Stomach (tissue), 4 donors: ENCODE results near the gene SPATA33.

Experiments
- EP300 ChIP-seq: sonication (generic); formaldehyde crosslinking; IDR thresholded peaks from one replicate; pipeline ENCODE4 v1.6.1; 2017; ENCODE audit warnings: antibody characterized with exemption
- POLR2A ChIP-seq, 4 donors: fragments of 450-650 bp; IDR thresholded peaks; one replicate each; pipeline ENCODE4 v1.6.1; 2016; ENCODE audit warnings: antibody characterized with exemption in 4 of 4, control low read depth in 2 of 4, mild to moderate bottlenecking in 1 of 4, moderate library complexity in 1 of 4
- POLR2AphosphoS5 ChIP-seq, 3 donors: sonication (generic); formaldehyde crosslinking; IDR thresholded peaks; one replicate each; pipeline ENCODE4 v1.6.1; 2016; ENCODE audit warnings: antibody characterized with exemption in 3 of 3
- TF ChIP-seq, protein P1 (sequence below), 7 experiments: fragments of 450-650 bp in 4 of 7; fragments of 200-600 bp in 3 of 7; sonication (generic) in 3 of 7; IDR thresholded peaks; one replicate each; pipeline ENCODE4 v1.5.1; 2016 to 2019; ENCODE audit warnings: antibody characterized with exemption in 7 of 7, control low read depth in 2 of 7, mild to moderate bottlenecking in 1 of 7

GRCh38 chr16:89639385-89639784, 18.3 kb upstream of the SPATA33 start:
- TF ChIP-seq, protein P1, sequence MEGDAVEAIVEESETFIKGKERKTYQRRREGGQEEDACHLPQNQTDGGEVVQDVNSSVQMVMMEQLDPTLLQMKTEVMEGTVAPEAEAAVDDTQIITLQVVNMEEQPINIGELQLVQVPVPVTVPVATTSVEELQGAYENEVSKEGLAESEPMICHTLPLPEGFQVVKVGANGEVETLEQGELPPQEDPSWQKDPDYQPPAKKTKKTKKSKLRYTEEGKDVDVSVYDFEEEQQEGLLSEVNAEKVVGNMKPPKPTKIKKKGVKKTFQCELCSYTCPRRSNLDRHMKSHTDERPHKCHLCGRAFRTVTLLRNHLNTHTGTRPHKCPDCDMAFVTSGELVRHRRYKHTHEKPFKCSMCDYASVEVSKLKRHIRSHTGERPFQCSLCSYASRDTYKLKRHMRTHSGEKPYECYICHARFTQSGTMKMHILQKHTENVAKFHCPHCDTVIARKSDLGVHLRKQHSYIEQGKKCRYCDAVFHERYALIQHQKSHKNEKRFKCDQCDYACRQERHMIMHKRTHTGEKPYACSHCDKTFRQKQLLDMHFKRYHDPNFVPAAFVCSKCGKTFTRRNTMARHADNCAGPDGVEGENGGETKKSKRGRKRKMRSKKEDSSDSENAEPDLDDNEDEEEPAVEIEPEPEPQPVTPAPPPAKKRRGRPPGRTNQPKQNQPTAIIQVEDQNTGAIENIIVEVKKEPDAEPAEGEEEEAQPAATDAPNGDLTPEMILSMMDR (IDR thresholded peaks at IDR 0.05): no peak
- TF ChIP-seq EP300: no peak
- no peak for TF ChIP-seq POLR2A (IDR thresholded peaks at IDR 0.05)
- TF ChIP-seq POLR2AphosphoS5 (IDR thresholded peaks at IDR 0.05): no peak
